Omental fat pad (tissue), 4 donors: ENCODE data around the gene DNAJC1. TPM values are rescaled to one million over a fixed set of nuclear protein-coding genes. Genes with fewer than 3 reads are reported as not detected.
"Not testable (repeated sequence)": the region's sequence is repeated elsewhere in the genome, so short reads cannot be mapped to it uniquely, and the experiment has no call there.

Experiments
- ATAC-seq: fragments of 150-250 bp; one replicate; pipeline ENCODE4 v1.9.1; 2016; ENCODE audit warnings: mild to moderate bottlenecking, moderate library complexity; ENCODE audit not compliant: low FRiP score
- DNase-seq: peaks from one replicate; pipeline ENCODE4 v3.0.0-alpha.2; 2019; ENCODE audit warnings: low spot score
- CTCF ChIP-seq, 3 donors: fragments of 450-650 bp; IDR thresholded peaks; one replicate each; pipeline ENCODE4 v1.5.1; 2016 to 2017; ENCODE audit warnings: antibody characterized with exemption in 3 of 3, mild to moderate bottlenecking in 3 of 3, moderate library complexity in 2 of 3
- small RNA-seq: library from RNA; depleted of rRNA; stranded (forward); fragments of <200 nt; gene quantifications from one replicate; pipeline ENCODE3, GENCODE V24; 2016
- total RNA-seq, 4 donors: library from RNA; depleted of rRNA; stranded (reverse); fragments of >200 nt; gene quantifications; one replicate each; pipeline ENCODE4 v1.1.0, GENCODE V29; 2016

Gene DNAJC1
- total RNA-seq, 4 donors from 2014 or later, result 69.5 to 119 (median 89.8) TPM

GRCh38 chr10:21721000-21721665, 282.4 kb downstream of the DNAJC1 start:
- ATAC-seq (no peak), DNase-seq (no peak)
- no peak for TF ChIP-seq CTCF (IDR thresholded peaks at IDR 0.05)

- no peak for TF ChIP-seq CTCF (IDR thresholded peaks at IDR 0.05)
- DNase-seq (no peak), ATAC-seq (no peak)
These were observed 283.4 kb downstream of the DNAJC1 start for GRCh38 chr10:21720090-21720489.

- ATAC-seq (no peak), DNase-seq (no peak)
- no peak for TF ChIP-seq CTCF (IDR thresholded peaks at IDR 0.05)
These were observed 284.0 kb downstream of the DNAJC1 start for GRCh38 chr10:21719502-21719901.

- not testable (repeated sequence) for ATAC-seq, DNase-seq
These were observed 286.0 kb downstream of the DNAJC1 start for GRCh38 chr10:21717437-21718054.

- TF ChIP-seq CTCF (IDR thresholded peaks at IDR 0.05), result no peak
- ATAC-seq (no peak), DNase-seq (no peak)
These were observed 287.9 kb downstream of the DNAJC1 start for GRCh38 chr10:21715531-21716195.

GRCh38 chr10:21712975-21713374, 290.6 kb downstream of the DNAJC1 start:
- DNase-seq, result no peak
- no peak for TF ChIP-seq CTCF (IDR thresholded peaks at IDR 0.05)
- ATAC-seq, result no peak

GRCh38 chr10:21707498-21707897, 296.0 kb downstream of the DNAJC1 start:
- TF ChIP-seq CTCF (IDR thresholded peaks at IDR 0.05), result no peak
- no peak for ATAC-seq
- no peak for DNase-seq

Small RNA genes within 50 kb of the gene (small RNA-seq; reads per million reads assigned to genes)
- gene RN7SKP219 (not detected), gene RN7SKP37 (not detected)

Other genes with a start within 250 kb of the DNAJC1 start
- not detected for gene EBLN1, start 214.3 kb upstream of the DNAJC1 start, total RNA-seq